Measurements from ENCODE around the gene MPND.
"Not testable (repeated sequence)": the region's sequence is repeated elsewhere in the genome, so short reads cannot be mapped to it uniquely, and the experiment has no call there.

The MPND gene

GRCh38 chr19:4349225-4349624, 5.9 kb downstream of the MPND start:
- not testable (repeated sequence) for DNase-seq (ENCODE audit: low spot score)

- DNase-seq (ENCODE audit: low spot score) = no peak
Measured at GRCh38 chr19:4350111-4350510, 6.7 kb downstream of the MPND start.

GRCh38 chr19:4350726-4351125, 7.4 kb downstream of the MPND start:
- DNase-seq (ENCODE audit: low spot score) = no peak

GRCh38 chr19:4352701-4353121, 9.3 kb downstream of the MPND start:
- peak; percentile 75 for DNase-seq (ENCODE audit: low spot score)

- DNase-seq (ENCODE audit: low spot score) = no peak
Measured at GRCh38 chr19:4354282-4354681, 10.9 kb downstream of the MPND start.

- no peak for DNase-seq (ENCODE audit: low spot score)
Measured at GRCh38 chr19:4354897-4355296, 11.5 kb downstream of the MPND start.

- DNase-seq (ENCODE audit: low spot score) = no peak
Measured at GRCh38 chr19:4357095-4357797, 13.9 kb downstream of the MPND start.

GRCh38 chr19:4357921-4358326, 14.6 kb downstream of the MPND start:
- DNase-seq (ENCODE audit: low spot score) = no peak

- no peak for DNase-seq (ENCODE audit: low spot score)
Measured at GRCh38 chr19:4358709-4359626, 15.6 kb downstream of the MPND start.

- DNase-seq (ENCODE audit: low spot score) = no peak
Measured at GRCh38 chr19:4359627-4360000, 16.3 kb downstream of the MPND start.

GRCh38 chr19:4360081-4360569, 16.8 kb downstream of the MPND start:
- no peak for DNase-seq (ENCODE audit: low spot score)

- no peak for DNase-seq (ENCODE audit: low spot score)
Measured at GRCh38 chr19:4360641-4361151, 17.3 kb downstream of the MPND start.

GRCh38 chr19:4361152-4362046, 18.0 kb downstream of the MPND start:
- DNase-seq (ENCODE audit: low spot score) = no peak

GRCh38 chr19:4362101-4362828, 18.9 kb downstream of the MPND start:
- DNase-seq (ENCODE audit: low spot score) = no peak

- DNase-seq (ENCODE audit: low spot score) = no peak
Measured at GRCh38 chr19:4362831-4363545, 19.6 kb downstream of the MPND start.

- no peak for DNase-seq (ENCODE audit: low spot score)
Measured at GRCh38 chr19:4363571-4364304, 20.4 kb downstream of the MPND start.

GRCh38 chr19:4365341-4365740, 22.0 kb downstream of the MPND start:
- DNase-seq (ENCODE audit: low spot score) = peak; percentile 44

GRCh38 chr19:4365791-4366665, 22.7 kb downstream of the MPND start:
- no peak for DNase-seq (ENCODE audit: low spot score)
